CD4-positive, CD25-positive, alpha-beta regulatory T cell (primary cell): Measurements from ENCODE around the gene DCLK2. TPM values are rescaled to one million over a fixed set of nuclear protein-coding genes. Genes with fewer than 3 reads are reported as not detected.
A peak's percentile ranks its signal among the peaks of the same experiment; 100 is the strongest.
"Not testable (repeated sequence)": the region's sequence is repeated elsewhere in the genome, so short reads cannot be mapped to it uniquely, and the experiment has no call there.

Experiments
- ATAC-seq, 2 donors: fragments of 150-1000 bp; cut with Tn5 transposase; one replicate each; pipeline ENCODE4 v1.10.0; 2021; ENCODE audit warnings: low read depth in 2 of 2, moderate number of reproducible peaks in 2 of 2, moderate library complexity in 1 of 2
- DNase-seq, 3 donors: peaks; one replicate each; pipeline versions ENCODE4 v3.0.0 to v3.0.0-alpha.2; 2012 to 2022; ENCODE audit warnings: mixed read lengths in 1 of 3
- H3K27ac ChIP-seq: one replicate; pipeline ENCODE4 v1.7.0; 2013; ENCODE audit warnings: mild to moderate bottlenecking, low read length; ENCODE audit not compliant: insufficient read depth, poor library complexity, severe bottlenecking
- H3K27me3 ChIP-seq: one replicate; pipeline ENCODE4 v1.7.0; 2013; ENCODE audit warnings: low read length; ENCODE audit not compliant: control insufficient read depth, insufficient read depth
- H3K36me3 ChIP-seq: one replicate; pipeline ENCODE4 v1.7.0; 2013; ENCODE audit warnings: mild to moderate bottlenecking, low read length, moderate library complexity; ENCODE audit not compliant: control insufficient read depth, insufficient read depth
- H3K4me1 ChIP-seq: 2 replicates; pipeline ENCODE4 v1.7.0; 2013; ENCODE audit warnings: mild to moderate bottlenecking, low read length; ENCODE audit not compliant: insufficient read depth, control insufficient read depth, poor library complexity, severe bottlenecking
- H3K4me3 ChIP-seq: one replicate; pipeline ENCODE4 v1.7.0; 2013; ENCODE audit warnings: low read depth, mild to moderate bottlenecking, low read length, moderate library complexity
- H3K9me3 ChIP-seq, 2 experiments: 1 replicate in 1 of 2; 2 replicates in 1 of 2; pipeline ENCODE4 v1.7.0; 2013; ENCODE audit warnings: low read length in 2 of 2, mild to moderate bottlenecking in 1 of 2, moderate library complexity in 1 of 2; ENCODE audit not compliant: control insufficient read depth in 2 of 2
- H3K27ac Mint-ChIP-seq, 3 donors: one replicate each; pipeline ENCODE4 v1.8.0; 2020 to 2022; ENCODE audit warnings: mild to moderate bottlenecking in 3 of 3, mixed read lengths in 3 of 3, moderate library complexity in 2 of 3
- H3K27me3 Mint-ChIP-seq: one replicate; pipeline ENCODE4 v1.8.0; 2022; ENCODE audit warnings: mild to moderate bottlenecking, mixed read lengths
- H3K36me3 Mint-ChIP-seq: one replicate; pipeline ENCODE4 v1.8.0; 2020; ENCODE audit warnings: mixed read lengths
- H3K4me1 Mint-ChIP-seq, 4 donors: one replicate each; pipeline ENCODE4 v1.8.0; 2020 to 2022; ENCODE audit warnings: mixed read lengths in 4 of 4, mild to moderate bottlenecking in 1 of 4
- H3K4me3 Mint-ChIP-seq, 4 donors: one replicate each; pipeline ENCODE4 v1.8.0; 2020 to 2022; ENCODE audit warnings: mild to moderate bottlenecking in 4 of 4, mixed read lengths in 4 of 4, moderate library complexity in 3 of 4
- H3K9me3 Mint-ChIP-seq, 7 donors: one replicate each; pipeline ENCODE4 v1.8.0; 2020 to 2022; ENCODE audit warnings: mixed read lengths in 7 of 7, mild to moderate bottlenecking in 3 of 7, moderate library complexity in 2 of 7
- polyA plus RNA-seq, 4 donors: library from polyadenylated mRNA; unstranded; fragments of 300-500 nt; fragmentation: Illumina TruSeq; gene quantifications; one replicate each; pipeline ENCODE4 v1.2.3, GENCODE V29; 2021
- total RNA-seq: library from RNA; stranded (reverse); gene quantifications from one replicate; pipeline ENCODE4 v1.2.3, GENCODE V29; 2022

DCLK2 gene
- total and polyA plus RNA-seq, 5 donors from 2014 or later: 0.12 TPM; not detected in 4

DNA sequence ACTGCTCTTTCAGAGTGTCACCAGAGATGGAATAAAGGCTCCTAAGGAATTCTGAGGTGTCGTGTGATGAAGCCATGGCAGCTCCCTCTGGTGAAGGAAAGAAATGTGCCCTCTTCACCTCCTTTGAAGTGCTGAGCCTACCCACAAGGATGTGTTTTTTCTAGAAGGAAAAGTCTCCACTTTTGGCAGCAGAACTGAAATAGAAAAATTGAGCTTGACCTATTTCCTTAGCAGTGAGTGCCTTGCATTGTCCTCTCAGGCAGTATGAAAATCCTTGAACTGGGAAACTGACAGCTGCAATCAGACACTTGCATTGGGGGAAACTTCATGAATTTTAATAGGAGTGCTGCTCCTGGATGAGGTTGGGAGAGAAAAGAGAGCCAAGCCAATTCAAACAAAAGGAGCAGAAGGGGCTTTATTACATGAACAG, 95.2 kb downstream of the DCLK2 start:
- Mint-ChIP-seq H3K27ac (no peak overlapping the region), H3K9me3 (peaks cover 0 to 3% (median 0%) of the 10 kb centered on the region in 7 donors), H3K27me3 (peaks cover 11% of the 10 kb centered on the region), H3K4me3 (no peak overlapping the region), H3K4me1 (no peaks in the 10 kb centered on the region), H3K36me3 (no peaks in the 10 kb centered on the region)
- Histone ChIP-seq H3K4me1 (no peaks in the 10 kb centered on the region), H3K27ac (no peak overlapping the region), H3K36me3 (no peaks in the 10 kb centered on the region), H3K9me3 (no peaks in the 10 kb centered on the region), H3K4me3 (no peak overlapping the region), H3K27me3 (peaks cover 2% of the 10 kb centered on the region)
- ATAC-seq (no peak), DNase-seq (no peak)

DNA sequence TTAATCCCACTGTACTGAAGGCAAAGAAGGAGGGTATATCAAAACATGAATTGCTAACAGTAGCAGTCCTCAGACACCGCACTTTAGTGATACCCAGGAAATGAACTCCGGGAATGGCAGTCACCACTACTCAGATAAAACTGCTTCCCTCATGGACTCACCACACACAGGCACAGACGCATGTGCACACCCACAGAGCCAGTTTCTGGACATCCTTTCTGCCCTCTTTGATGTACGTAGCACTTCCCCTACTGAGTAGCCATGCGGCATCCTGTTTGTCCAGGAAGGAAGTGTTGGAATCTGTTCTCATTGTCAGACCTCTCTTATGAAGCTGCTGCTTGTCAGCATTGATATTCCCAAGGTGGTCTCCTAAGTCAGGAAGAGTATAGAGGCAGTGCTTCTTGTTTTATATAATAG, 95.7 kb downstream of the DCLK2 start:
- Histone ChIP-seq H3K27ac (no peak overlapping the region), H3K36me3 (no peaks in the 10 kb centered on the region), H3K9me3 (no peaks in the 10 kb centered on the region), H3K27me3 (peaks cover 2% of the 10 kb centered on the region), H3K4me1 (no peaks in the 10 kb centered on the region), H3K4me3 (no peak overlapping the region)
- no peaks in the 10 kb centered on the region for H3K36me3 Mint-ChIP-seq
- no peaks in the 10 kb centered on the region for H3K4me1 Mint-ChIP-seq
- ATAC-seq (no peak), DNase-seq (no peak)
- H3K27ac Mint-ChIP-seq: no peak overlapping the region
- peaks cover 11% of the 10 kb centered on the region for H3K27me3 Mint-ChIP-seq
- no peak overlapping the region for H3K4me3 Mint-ChIP-seq
- H3K9me3 Mint-ChIP-seq: peaks cover 0 to 3% (median 0%) of the 10 kb centered on the region in 7 donors

GRCh38 chr4:150176547-150176946, 98.3 kb downstream of the DCLK2 start:
- Histone ChIP-seq H3K4me3 (no peak overlapping the region), H3K4me1 (no peaks in the 10 kb centered on the region), H3K27ac (no peak overlapping the region), H3K9me3 (no peaks in the 10 kb centered on the region), H3K27me3 (peaks cover 2% of the 10 kb centered on the region), H3K36me3 (no peaks in the 10 kb centered on the region)
- Mint-ChIP-seq H3K27ac (no peak overlapping the region), H3K4me3 (no peak overlapping the region), H3K9me3 (peaks cover 0 to 3% (median 0%) of the 10 kb centered on the region in 7 donors), H3K36me3 (no peaks in the 10 kb centered on the region), H3K27me3 (peaks cover 25% of the 10 kb centered on the region), H3K4me1 (no peaks in the 10 kb centered on the region)
- ATAC-seq: no peak
- no peak for DNase-seq

GRCh38 chr4:150178161-150178560, 99.9 kb downstream of the DCLK2 start:
- peaks cover 2% of the 10 kb centered on the region for H3K27me3 ChIP-seq
- peaks cover 0 to 4% (median 0%) of the 10 kb centered on the region in 7 donors for H3K9me3 Mint-ChIP-seq
- no peaks in the 10 kb centered on the region for H3K36me3 ChIP-seq

GRCh38 chr4:150181536-150181935, 103.3 kb downstream of the DCLK2 start:
- H3K36me3 Mint-ChIP-seq: no peaks in the 10 kb centered on the region
- peaks cover 35% of the 10 kb centered on the region for H3K27me3 Mint-ChIP-seq
- Histone ChIP-seq H3K27ac (no peak overlapping the region), H3K9me3 (no peaks in the 10 kb centered on the region), H3K36me3 (no peaks in the 10 kb centered on the region), H3K27me3 (peaks cover 2% of the 10 kb centered on the region), H3K4me1 (no peaks in the 10 kb centered on the region), H3K4me3 (no peak overlapping the region)
- no peak for ATAC-seq
- H3K4me1 Mint-ChIP-seq: no peaks in the 10 kb centered on the region
- H3K27ac Mint-ChIP-seq: no peak overlapping the region
- no peak overlapping the region for H3K4me3 Mint-ChIP-seq
- DNase-seq: peak in 1 of 3 donors; percentile 16
- H3K9me3 Mint-ChIP-seq: peaks cover 0 to 1% (median 0%) of the 10 kb centered on the region in 7 donors

More at GRCh38 chr4:150178161-150178560, 99.9 kb downstream of the DCLK2 start:
- Histone ChIP-seq H3K9me3 (no peaks in the 10 kb centered on the region), H3K4me1 (no peaks in the 10 kb centered on the region), H3K4me3 (no peak overlapping the region), H3K27ac (no peak overlapping the region)
- H3K27ac Mint-ChIP-seq: no peak overlapping the region
- DNase-seq: no peak
- H3K4me1 Mint-ChIP-seq: no peaks in the 10 kb centered on the region
- H3K36me3 Mint-ChIP-seq: no peaks in the 10 kb centered on the region
- H3K4me3 Mint-ChIP-seq: no peak overlapping the region
- no peak for ATAC-seq
- H3K27me3 Mint-ChIP-seq: peaks cover 31% of the 10 kb centered on the region

DNA sequence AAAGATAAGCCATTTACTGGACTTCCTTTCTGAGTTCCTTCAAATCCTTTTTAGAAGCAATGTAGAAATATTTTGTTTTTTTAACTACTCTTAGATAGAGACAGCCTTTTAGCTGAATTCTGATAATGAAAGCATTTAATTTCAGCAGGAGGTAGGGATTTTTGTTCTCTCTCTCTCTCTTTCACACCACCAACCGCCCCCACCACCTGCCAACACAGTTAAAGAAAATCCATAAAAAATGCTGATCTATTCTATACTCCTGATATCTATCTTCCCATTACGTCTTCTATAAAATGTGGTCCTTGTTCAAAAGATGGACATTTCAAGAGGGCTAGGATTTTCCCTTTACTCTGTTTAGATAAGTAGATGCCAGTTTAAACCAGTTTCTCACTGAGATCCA, 104.5 kb downstream of the DCLK2 start:
- H3K4me1 ChIP-seq: no peaks in the 10 kb centered on the region
- Mint-ChIP-seq H3K27ac (no peak overlapping the region), H3K27me3 (peaks cover 30% of the 10 kb centered on the region), H3K9me3 (peaks cover 0 to 1% (median 0%) of the 10 kb centered on the region in 7 donors), H3K4me1 (no peaks in the 10 kb centered on the region), H3K4me3 (no peak overlapping the region), H3K36me3 (no peaks in the 10 kb centered on the region)
- ATAC-seq (no peak), DNase-seq (no peak)
- no peak overlapping the region for H3K4me3 ChIP-seq
- H3K27ac ChIP-seq: no peak overlapping the region
- H3K9me3 ChIP-seq: no peaks in the 10 kb centered on the region
- H3K27me3 ChIP-seq: no peaks in the 10 kb centered on the region
- H3K36me3 ChIP-seq: no peaks in the 10 kb centered on the region

DNA sequence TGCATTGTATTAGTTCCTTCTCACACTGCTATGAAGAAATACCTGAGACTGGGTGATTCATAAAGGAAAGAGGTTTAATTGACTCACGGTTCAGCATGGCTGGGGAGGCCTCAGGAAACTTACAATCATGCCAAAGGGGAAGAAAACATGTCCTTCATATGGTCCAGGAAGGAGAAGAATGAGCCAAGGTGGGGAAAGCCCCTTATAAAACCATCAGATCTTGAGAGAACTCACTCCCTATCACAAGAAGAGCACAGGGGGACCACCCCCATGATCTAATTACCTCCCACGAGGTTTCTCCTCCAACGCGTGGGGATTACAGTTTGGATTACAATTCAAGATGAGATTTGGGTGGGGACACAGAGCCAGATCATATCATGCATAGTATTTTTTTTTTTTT, 106.8 kb downstream of the DCLK2 start:
- H3K4me3 Mint-ChIP-seq, H3K9me3 ChIP-seq, ATAC-seq, H3K4me1 Mint-ChIP-seq, H3K36me3 Mint-ChIP-seq, H3K9me3 Mint-ChIP-seq, DNase-seq, H3K27ac Mint-ChIP-seq, H3K4me3 ChIP-seq, H3K27me3 ChIP-seq, H3K27ac ChIP-seq, H3K36me3 ChIP-seq, H3K4me1 ChIP-seq: not testable (repeated sequence)
- peaks cover 25% of the 10 kb centered on the region for H3K27me3 Mint-ChIP-seq

GRCh38 chr4:150192986-150193385, 114.7 kb downstream of the DCLK2 start:
- Mint-ChIP-seq H3K4me1 (no peaks in the 10 kb centered on the region), H3K27ac (no peak overlapping the region), H3K27me3 (peaks cover 4% of the 10 kb centered on the region), H3K36me3 (no peaks in the 10 kb centered on the region), H3K4me3 (no peak overlapping the region), H3K9me3 (no peaks in the 10 kb centered on the region)
- H3K27ac ChIP-seq: no peak overlapping the region
- H3K36me3 ChIP-seq: no peaks in the 10 kb centered on the region
- no peaks in the 10 kb centered on the region for H3K27me3 ChIP-seq
- no peak overlapping the region for H3K4me3 ChIP-seq
- no peaks in the 10 kb centered on the region for H3K4me1 ChIP-seq
- no peak for ATAC-seq
- H3K9me3 ChIP-seq: no peaks in the 10 kb centered on the region
- DNase-seq: no peak
